GM12801 (cell line): ENCODE measurements around the gene IL6.

Experiments used
- CTCF ChIP-seq: IDR thresholded peaks from one replicate; pipeline ENCODE4 v1.5.1; 2011; ENCODE audit warnings: control low read depth; ENCODE audit not compliant: insufficient read length; ENCODE audit errors: extremely low read depth

The IL6 gene

GRCh38 chr7:22688084-22688483 is 38.9 kb upstream of the IL6 start:
- no peak for TF ChIP-seq CTCF

- no peak for TF ChIP-seq CTCF
These were observed 32.3 kb upstream of the IL6 start for GRCh38 chr7:22694597-22695207.

- no peak for TF ChIP-seq CTCF
These were observed 31.4 kb upstream of the IL6 start for GRCh38 chr7:22695476-22696132.

GRCh38 chr7:22696541-22697228 is 30.3 kb upstream of the IL6 start:
- TF ChIP-seq CTCF, result no peak

- no peak for TF ChIP-seq CTCF
These were observed 29.6 kb upstream of the IL6 start for GRCh38 chr7:22697322-22697859.

- no peak for TF ChIP-seq CTCF
These were observed 29.0 kb upstream of the IL6 start for GRCh38 chr7:22697876-22698606.

- no peak for TF ChIP-seq CTCF
These were observed 28.2 kb upstream of the IL6 start for GRCh38 chr7:22698767-22699166.
